ENCODE results near the gene PORCN.
A peak's percentile ranks its signal among the peaks of the same experiment; 100 is the strongest.

Gene PORCN

GRCh38 chrX:48508400-48509244 lies at the start of gene PORCN:
TSS of gene PORCN (plus strand) at chrX:48508992. CDS start at chrX:48509821, 829 bp downstream.
- peak; percentile 87 for DNase-seq

DNA sequence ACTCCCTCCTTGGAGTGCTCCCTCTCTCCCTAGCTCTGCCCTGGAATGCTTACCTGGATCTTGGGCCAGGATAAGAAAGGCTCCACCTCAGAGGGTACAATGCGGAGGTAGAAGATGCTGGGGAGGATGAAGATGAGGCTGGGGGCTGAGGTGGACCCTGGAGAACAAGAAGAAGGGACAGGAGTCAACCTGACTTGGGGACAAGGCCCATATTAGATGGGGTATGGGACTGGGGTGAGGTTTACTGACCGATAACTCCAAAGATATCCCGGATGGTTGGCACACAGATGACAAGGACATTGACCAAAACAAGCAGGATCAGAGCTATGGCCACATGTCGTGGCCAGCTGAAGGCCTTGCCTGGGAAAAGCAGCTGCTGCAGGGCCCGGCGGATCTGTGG lies 49.3 kb upstream of the PORCN start:
- no peak for DNase-seq

GRCh38 chrX:48460031-48460430 lies 48.8 kb upstream of the PORCN start:
- no peak for DNase-seq

GRCh38 chrX:48460606-48461005 lies 48.2 kb upstream of the PORCN start:
- DNase-seq: no peak

GRCh38 chrX:48461830-48462229 lies 47.0 kb upstream of the PORCN start:
- DNase-seq: no peak

- DNase-seq: no peak
Observed at GRCh38 chrX:48465336-48465933, 43.4 kb upstream of the PORCN start.

- peak; percentile 18 for DNase-seq
Observed at GRCh38 chrX:48466696-48467095, 42.1 kb upstream of the PORCN start.

- DNase-seq: no peak
Observed at GRCh38 chrX:48467281-48467761, 41.5 kb upstream of the PORCN start.

DNA sequence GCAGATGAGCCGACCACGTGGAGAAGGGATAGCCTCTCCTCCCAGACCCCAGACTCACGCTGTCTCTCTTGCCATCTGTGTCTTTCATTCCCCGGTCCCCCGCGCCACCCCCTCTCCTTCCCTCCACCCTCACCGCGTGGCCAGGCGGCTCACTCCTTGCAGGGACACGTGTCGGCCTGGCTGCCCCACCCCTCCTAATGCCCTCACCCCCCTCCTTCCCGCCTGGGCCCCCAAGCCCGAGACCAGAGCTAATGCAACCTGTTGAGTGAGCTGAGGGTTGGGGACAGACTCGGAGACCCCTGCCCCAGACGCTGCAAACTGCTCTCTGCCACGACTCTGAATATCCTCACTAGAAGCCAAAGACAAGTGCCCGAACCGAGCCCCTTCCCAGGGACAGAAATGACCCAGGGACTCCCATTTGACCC lies 40.5 kb upstream of the PORCN start:
- peak; percentile 50 for DNase-seq

- DNase-seq: peak; percentile 69
Observed at GRCh38 chrX:48468693-48469691, 39.8 kb upstream of the PORCN start.

DNA sequence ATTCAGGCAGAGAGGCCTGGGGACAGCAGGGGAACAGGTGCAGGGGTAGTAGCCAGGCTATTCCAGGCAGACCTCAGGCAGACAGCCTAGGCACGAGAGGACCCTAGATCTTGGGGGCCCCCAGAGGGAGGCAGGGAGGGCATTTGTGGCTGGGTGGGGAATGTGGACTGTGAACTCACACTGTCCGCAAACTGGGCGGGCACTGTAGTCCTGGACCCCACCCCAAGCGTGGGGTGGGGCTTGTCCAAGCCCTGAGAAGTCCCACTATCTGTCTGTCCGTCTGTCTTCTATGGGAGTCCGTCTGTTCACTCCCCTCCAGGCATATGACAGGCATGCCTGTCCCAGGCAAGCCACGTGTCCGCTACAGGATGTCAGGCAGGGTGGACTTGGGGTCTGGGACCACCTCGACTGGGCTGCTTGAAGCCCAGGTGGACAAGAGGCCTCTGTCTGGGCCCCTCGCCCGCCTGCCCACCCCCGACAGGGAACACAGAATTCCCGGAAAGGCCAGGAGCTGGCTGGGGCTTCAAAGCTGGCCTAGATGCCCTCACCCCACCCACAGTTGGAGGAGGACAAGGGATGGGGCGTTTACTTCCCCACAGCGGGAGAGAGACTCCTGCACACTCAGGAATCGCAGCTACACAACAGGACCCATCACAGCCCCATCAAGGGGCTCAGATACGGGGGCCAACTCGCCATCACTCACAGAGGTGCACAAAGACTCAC lies 38.5 kb upstream of the PORCN start, which contains the start of gene SLC38A5:
Gene SLC38A5, minus strand, starts transcription at position 151 of the 723 bp plus-strand sequence. CDS start 2,336 bp downstream, outside the sequence.
- DNase-seq: no peak

DNA sequence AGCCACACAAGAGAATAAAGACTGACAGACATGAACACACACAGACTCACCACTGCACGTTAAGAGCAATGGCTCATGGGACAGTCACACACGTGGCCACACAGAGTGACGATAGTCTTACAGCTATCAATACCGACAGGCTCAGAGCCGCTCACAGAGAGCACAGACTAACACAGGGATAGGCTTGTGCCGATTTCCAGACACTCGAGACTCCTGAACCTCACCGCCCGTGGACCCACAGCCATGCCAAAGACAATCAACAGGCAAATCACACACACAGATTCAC lies 38.0 kb upstream of the PORCN start:
- no peak for DNase-seq

DNA sequence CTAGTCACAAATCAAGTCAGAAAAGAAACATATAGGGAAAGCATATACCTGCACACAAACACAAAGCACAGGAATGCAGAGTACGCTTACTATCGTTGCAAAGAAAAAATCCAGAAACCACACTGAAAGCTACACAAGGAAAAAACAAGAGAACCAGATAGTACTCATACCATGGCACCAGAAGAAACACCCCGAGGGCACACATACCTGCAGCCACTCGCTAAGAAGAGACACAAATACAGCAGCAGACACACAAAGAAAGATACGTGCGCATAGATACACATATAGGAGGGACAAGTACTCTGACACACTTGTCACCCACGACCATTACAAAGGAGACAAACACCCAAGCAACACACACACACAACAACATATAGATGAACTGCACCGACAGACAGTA lies 37.3 kb upstream of the PORCN start:
- DNase-seq: no peak

- DNase-seq: no peak
Observed at GRCh38 chrX:48472225-48472624, 36.6 kb upstream of the PORCN start.

DNA sequence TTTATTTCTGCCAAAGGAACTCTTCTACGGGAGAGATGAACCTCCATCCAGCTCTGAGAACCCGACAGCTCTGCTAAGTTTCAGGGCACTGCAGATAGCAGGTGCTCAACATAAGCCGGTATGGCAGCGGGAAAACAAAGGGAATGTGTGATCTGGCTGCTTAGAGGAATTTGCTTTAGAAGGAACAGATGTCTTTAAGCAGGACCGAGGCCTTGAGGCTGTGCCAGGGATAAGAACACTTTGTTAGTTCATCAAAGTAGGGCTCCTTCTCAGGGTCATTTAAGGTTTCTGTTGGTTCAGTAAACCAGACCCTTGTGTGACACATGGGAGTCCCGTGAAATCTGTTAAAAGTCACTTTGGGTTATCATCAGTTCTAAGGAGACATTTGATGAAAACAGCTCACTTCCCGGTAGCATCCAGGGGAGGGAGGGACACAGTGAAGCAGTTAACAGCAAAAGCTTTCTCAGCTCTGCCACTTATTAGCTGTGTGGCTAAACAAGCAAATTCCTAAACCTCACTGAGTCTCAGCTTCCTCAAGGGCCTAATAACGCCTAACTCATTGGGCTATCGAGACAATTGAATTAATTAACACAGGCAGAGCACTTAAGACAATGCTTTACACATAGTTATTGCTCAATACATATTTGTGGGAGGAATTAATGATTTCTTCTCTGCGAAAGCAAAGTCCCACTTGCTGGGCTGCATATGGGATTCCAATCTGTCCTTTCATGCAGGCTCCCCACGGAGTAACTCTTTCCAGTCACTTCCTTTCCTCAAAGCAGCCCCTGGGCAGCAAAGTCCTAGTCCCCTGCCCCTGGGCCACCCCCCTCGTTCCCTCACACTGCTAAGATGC lies 35.7 kb upstream of the PORCN start:
- no peak for DNase-seq

- DNase-seq: no peak
Observed at GRCh38 chrX:48473704-48473990, 35.1 kb upstream of the PORCN start.

DNA sequence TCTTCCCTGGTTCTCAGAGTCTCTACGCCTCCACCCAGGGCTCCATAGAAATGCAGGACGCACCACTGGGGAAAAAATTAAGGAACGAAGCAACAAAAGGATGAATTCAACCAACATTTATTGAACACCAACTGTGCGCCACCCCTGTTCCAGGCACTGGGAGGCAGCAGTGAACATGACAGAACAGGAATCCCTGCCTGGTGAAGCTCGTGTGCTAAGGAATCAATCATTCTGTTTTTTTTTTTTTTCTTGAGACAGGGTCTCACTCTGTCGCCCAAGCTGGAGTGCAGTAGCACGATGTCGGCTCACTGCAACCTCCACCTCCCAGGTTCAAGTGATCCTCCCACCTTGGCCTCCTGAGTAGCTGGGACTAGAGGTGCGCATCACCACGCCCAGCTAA lies 34.7 kb upstream of the PORCN start:
- peak; percentile 18 for DNase-seq

DNA sequence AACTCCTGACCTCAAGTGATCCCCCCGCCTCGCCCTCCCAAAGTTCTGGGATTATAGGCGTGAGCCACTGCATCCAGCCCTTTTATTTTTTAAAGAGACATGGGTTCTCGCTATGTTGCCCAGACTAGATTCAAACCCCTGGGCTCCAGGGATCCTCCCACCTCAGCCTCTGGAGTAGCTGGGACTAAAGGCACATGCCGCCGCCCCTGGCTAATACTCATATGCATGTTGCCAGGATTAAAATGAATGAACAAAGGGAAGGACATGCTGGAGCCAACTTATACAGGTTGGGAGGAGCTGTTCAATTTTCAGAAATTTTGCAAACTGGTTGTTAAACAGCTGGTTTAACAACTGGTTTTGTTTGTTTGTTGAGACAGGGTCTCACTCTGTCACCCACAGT lies 34.2 kb upstream of the PORCN start:
- no peak for DNase-seq

DNA sequence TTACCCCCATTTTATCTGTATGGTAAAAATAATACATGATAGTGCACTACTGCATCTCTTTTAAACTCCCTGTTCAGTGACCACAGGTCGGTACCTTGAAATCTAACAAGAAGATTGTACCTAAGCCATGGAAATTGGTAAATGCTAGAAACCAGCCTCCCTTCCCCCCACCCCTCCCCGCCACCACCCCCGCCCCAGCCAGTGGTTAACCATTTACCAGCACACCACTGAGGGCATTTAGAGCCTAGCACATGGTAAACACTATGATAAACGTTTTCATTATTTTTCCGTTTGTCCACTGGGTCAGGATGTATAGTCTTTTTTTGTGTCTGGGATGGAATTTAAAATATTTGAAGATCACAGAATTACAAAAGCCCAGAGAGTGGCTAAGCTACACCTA lies 33.5 kb upstream of the PORCN start:
- peak; percentile 30 for DNase-seq

DNA sequence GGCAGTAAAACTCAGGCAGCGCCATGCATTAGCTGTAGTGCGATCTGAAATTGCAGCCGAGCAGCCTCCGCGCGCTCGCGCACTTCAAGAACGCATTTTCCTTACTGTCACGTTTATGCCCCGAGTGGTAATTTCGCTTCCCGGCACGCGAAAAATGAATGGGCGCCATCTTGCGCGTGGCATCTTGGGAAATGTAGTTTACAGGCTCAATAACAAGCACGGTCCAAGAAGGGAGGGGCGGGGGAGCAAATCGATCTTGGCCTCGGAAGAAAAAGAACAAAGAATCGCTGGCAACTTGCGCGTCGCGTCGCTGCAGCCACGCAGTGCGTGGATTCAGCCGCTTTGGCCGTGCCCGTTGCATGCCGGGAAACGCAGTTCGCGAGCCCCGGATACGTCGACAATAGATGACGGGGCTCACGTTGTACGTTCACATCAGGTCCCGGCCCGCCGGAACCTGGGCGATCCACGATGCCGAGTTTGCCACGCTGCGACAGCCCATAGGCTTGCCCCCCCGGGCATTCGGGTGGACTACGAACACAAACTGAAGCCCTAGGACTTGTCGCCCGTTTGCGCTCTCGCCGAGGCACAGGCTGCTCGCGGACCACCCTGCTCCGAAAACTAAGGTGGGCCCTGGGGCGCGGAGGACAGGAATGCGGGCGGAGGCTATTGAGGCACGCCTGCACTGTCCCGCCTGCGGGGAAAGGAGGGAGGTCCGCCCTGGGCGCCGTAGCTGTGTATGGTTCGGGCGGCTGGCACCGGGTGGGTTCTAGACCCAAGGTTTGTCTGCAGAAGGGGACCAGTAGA lies 32.8 kb upstream of the PORCN start, which contains the start of gene FTSJ1:
Gene FTSJ1, plus strand, starts transcription at position 426 of the 804 bp plus-strand sequence. CDS start 1,849 bp downstream, outside the sequence.
- peak; percentile 90 for DNase-seq

DNA sequence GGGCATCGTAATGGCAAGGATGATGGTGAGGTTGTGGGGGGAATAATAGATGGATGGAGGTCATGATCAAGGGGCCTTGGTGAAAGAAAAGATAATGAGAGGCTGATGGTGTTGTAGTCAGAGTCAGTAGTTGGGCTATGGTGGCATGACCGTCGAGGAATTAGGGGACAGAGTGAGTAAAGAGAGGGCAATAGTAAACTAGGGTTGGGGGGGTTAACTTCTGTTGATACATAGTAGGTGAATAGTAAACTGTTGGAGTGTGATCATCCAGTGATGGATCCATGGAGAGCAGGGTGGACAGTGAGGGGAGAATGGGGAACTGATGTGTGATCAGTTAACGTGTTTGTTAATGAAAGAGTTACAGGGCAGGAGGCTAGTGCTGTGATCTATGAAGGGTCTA lies 31.9 kb upstream of the PORCN start:
- no peak for DNase-seq

Measured in CD4-positive, alpha-beta T cell treated with Interleukin-6 for 4 hours (primary cell).